ENCODE measurements around the gene RPL27A.

The RPL27A gene

GRCh38 chr11:8671193-8671612 lies 11.4 kb upstream of the RPL27A start:
- Histone ChIP-seq H3K4me3 (ENCODE audit: low read depth, low read length) (no peak overlapping the region), H3K27ac (ENCODE audit: extremely low read depth, low read depth, low read length) (no peak overlapping the region), H3K4me1 (ENCODE audit: control insufficient read depth, insufficient read depth, low read length) (0 out of 2 replicates have a peak, but pooled peaks cover 3% of the 10 kb centered on the region), H3K36me3 (ENCODE audit: control insufficient read depth in 2 of 2, insufficient read depth in 1 of 2, low read length in 2 of 2) (peaks cover 0 to 25% of the 10 kb centered on the region in 2 experiments; a peak in 1 of 3 replicates), H3K9me3 (ENCODE audit: control insufficient read depth, insufficient read depth, low read depth, low read length) (no peaks in the 10 kb centered on the region)
- ChIA-PET CTCF (interaction anchor here (0.6 to 0.7 kb wide), 2 partner anchors 69 to 643 kb away, joined by 3 read pairs; no protein-coding TSS in a partner anchor), POLR2A (interaction anchor here (1.2 to 2.1 kb wide), 2 partner anchors 11 to 17 kb away, joined by 4 to 11 read pairs; partner anchors contain the start of genes RPL27A and TRIM66)
- no peak for TF ChIP-seq INSM2 (tag by site-specific recombination; IDR thresholded peaks at IDR 0.05)
- TF ChIP-seq MYNN (tag by site-specific recombination; IDR thresholded peaks at IDR 0.05; ENCODE audit: borderline replicate concordance), result peak; percentile 62; the same call in 1 of the 2 replicates

- Histone ChIP-seq H3K36me3 (ENCODE audit: control insufficient read depth in 2 of 2, insufficient read depth in 1 of 2, low read length in 2 of 2) (peaks cover 0 to 29% of the 10 kb centered on the region in 2 experiments; a peak in 1 of 3 replicates), H3K4me1 (ENCODE audit: control insufficient read depth, insufficient read depth, low read length) (0 out of 2 replicates have a peak, but pooled peaks cover 3% of the 10 kb centered on the region), H3K9me3 (ENCODE audit: control insufficient read depth, insufficient read depth, low read depth, low read length) (no peaks in the 10 kb centered on the region), H3K4me3 (ENCODE audit: low read depth, low read length) (no peak overlapping the region), H3K27ac (ENCODE audit: extremely low read depth, low read depth, low read length) (no peak overlapping the region)
- POLR2A ChIA-PET, result interaction anchor here (1.2 to 2.1 kb wide), 2 partner anchors 11 to 17 kb away, joined by 4 to 11 read pairs; partner anchors contain the start of genes RPL27A and TRIM66
- no peak for TF ChIP-seq KLF9 (tag by site-specific recombination; IDR thresholded peaks at IDR 0.05; ENCODE audit: low read depth)
- no peak for TF ChIP-seq ZNF18 (tag by site-specific recombination; IDR thresholded peaks at IDR 0.05)
- no peak for TF ChIP-seq BCL11A (tag by site-specific recombination; IDR thresholded peaks at IDR 0.05; ENCODE audit: low read depth)
- TF ChIP-seq SETDB1 (IDR thresholded peaks at IDR 0.05; ENCODE audit: insufficient read length, low read length), result no peak
- TF ChIP-seq ZNF629 (tag by site-specific recombination; IDR thresholded peaks at IDR 0.05), result no peak
- TF ChIP-seq ZNF514 (tag by site-specific recombination; IDR thresholded peaks at IDR 0.05), result no peak
- no peak for TF ChIP-seq ZNF16 (tag by site-specific recombination; IDR thresholded peaks at IDR 0.05; ENCODE audit: low read depth)
- TF ChIP-seq OVOL3 (tag by site-specific recombination; IDR thresholded peaks at IDR 0.05), result no peak
- no peak for TF ChIP-seq HOXD13 (CRISPR knock-in tag; IDR thresholded peaks at IDR 0.05; ENCODE audit: borderline replicate concordance)
- TF ChIP-seq ZNF624 (tag by site-specific recombination; IDR thresholded peaks at IDR 0.05), result no peak
- TF ChIP-seq ZNF843 (tag by site-specific recombination; IDR thresholded peaks at IDR 0.05), result no peak
- CTCF ChIA-PET, result interaction anchor here (0.6 to 0.7 kb wide), 2 partner anchors 70 to 644 kb away, joined by 3 read pairs; no protein-coding TSS in a partner anchor
These were observed 10.9 kb upstream of the RPL27A start for GRCh38 chr11:8671651-8672062.

DNA sequence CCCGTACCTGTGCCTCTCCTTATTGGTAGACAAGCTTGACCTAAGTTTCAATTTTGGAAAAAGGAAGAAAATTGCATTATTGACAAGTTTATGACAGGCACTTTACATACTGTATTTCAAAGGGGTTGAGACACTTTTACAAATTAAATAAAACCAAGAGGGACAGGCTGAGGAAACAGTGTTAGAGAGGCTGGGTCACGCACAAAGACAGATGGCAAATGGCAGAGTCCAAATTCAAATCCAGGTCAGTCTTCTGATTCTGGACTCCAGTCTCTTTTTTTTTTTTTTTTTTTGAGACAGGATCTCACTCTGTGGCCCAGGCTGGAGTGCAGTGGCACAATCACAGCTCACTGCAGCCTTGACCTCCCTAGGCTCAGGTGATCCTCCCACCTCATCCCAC lies 10.2 kb upstream of the RPL27A start:
- CTCF ChIA-PET, result interaction anchor here (0.6 kb wide), 1 partner anchor 9 kb away, joined by 3 read pairs; no protein-coding TSS in a partner anchor
- TF ChIP-seq ZBTB20 (tag by site-specific recombination; IDR thresholded peaks at IDR 0.05) (no peak), ZNF350 (tag by site-specific recombination; IDR thresholded peaks at IDR 0.05) (no peak), ZNF19 (tag by site-specific recombination; IDR thresholded peaks at IDR 0.05; ENCODE audit: low read depth) (no peak), ZNF658 (tag by site-specific recombination; IDR thresholded peaks at IDR 0.05) (no peak), ZNF555 (tag by site-specific recombination; conservative IDR thresholded peaks at IDR 0.05) (no peak), ZNF692 (tag by site-specific recombination; IDR thresholded peaks at IDR 0.05) (no peak), ZNF623 (tag by site-specific recombination; IDR thresholded peaks at IDR 0.05) (no peak), ZNF214 (tag by site-specific recombination; IDR thresholded peaks at IDR 0.05; ENCODE audit: borderline replicate concordance) (no peak), YY2 (tag by site-specific recombination; IDR thresholded peaks at IDR 0.05) (no peak), PBX3 (CRISPR knock-in tag; IDR thresholded peaks at IDR 0.05) (no peak)

More for the DNA sequence above, 10.2 kb upstream of the RPL27A start:
- Histone ChIP-seq H3K4me3 (ENCODE audit: low read depth, low read length) (no peak overlapping the region), H3K9me3 (ENCODE audit: control insufficient read depth, insufficient read depth, low read depth, low read length) (no peaks in the 10 kb centered on the region), H3K4me1 (ENCODE audit: control insufficient read depth, insufficient read depth, low read length) (0 out of 2 replicates have a peak, but pooled peaks cover 3% of the 10 kb centered on the region), H3K36me3 (ENCODE audit: control insufficient read depth in 2 of 2, insufficient read depth in 1 of 2, low read length in 2 of 2) (peaks cover 0 to 28% of the 10 kb centered on the region in 2 experiments; a peak in 1 of 3 replicates), H3K27ac (ENCODE audit: extremely low read depth, low read depth, low read length) (no peak overlapping the region)
- POLR2A ChIA-PET, result interaction anchor here (2.1 kb wide), 1 partner anchor 10 kb away, joined by 11 read pairs; the partner anchor contains the start of genes RPL27A and TRIM66
